LNCaP clone FGC (cell line): ENCODE results near the gene SDF4.
"Not testable (repeated sequence)": the region's sequence is repeated elsewhere in the genome, so short reads cannot be mapped to it uniquely, and the experiment has no call there.

Experiments
- DNase-seq: peaks from one replicate; pipeline ENCODE4 v3.0.0-alpha.2; 2011; ENCODE audit warnings: low read depth
- H3K4me3 ChIP-seq: 2 replicates; pipeline ENCODE4 v1.5.1; 2011; ENCODE audit warnings: mild to moderate bottlenecking, low read depth, low read length, control low read depth
- CTCF ChIP-seq: IDR thresholded peaks from 2 replicates; pipeline ENCODE4 v1.5.1; 2012; ENCODE audit warnings: mild to moderate bottlenecking; ENCODE audit not compliant: control insufficient read depth, insufficient read depth; ENCODE audit errors: extremely low read depth

Gene SDF4

GRCh38 chr1:1179983-1180861 is 51.6 kb downstream of the SDF4 start:
- no peak for TF ChIP-seq CTCF
- no peak for DNase-seq
- H3K4me3 ChIP-seq = no peak overlapping the region

- no peak for DNase-seq
- TF ChIP-seq CTCF = no peak
- no peak overlapping the region for H3K4me3 ChIP-seq
Measured at GRCh38 chr1:1179346-1179982, 52.3 kb downstream of the SDF4 start.

- DNase-seq = no peak
- no peak for TF ChIP-seq CTCF
- no peak overlapping the region for H3K4me3 ChIP-seq
Measured at GRCh38 chr1:1178794-1179331, 52.9 kb downstream of the SDF4 start.

DNA sequence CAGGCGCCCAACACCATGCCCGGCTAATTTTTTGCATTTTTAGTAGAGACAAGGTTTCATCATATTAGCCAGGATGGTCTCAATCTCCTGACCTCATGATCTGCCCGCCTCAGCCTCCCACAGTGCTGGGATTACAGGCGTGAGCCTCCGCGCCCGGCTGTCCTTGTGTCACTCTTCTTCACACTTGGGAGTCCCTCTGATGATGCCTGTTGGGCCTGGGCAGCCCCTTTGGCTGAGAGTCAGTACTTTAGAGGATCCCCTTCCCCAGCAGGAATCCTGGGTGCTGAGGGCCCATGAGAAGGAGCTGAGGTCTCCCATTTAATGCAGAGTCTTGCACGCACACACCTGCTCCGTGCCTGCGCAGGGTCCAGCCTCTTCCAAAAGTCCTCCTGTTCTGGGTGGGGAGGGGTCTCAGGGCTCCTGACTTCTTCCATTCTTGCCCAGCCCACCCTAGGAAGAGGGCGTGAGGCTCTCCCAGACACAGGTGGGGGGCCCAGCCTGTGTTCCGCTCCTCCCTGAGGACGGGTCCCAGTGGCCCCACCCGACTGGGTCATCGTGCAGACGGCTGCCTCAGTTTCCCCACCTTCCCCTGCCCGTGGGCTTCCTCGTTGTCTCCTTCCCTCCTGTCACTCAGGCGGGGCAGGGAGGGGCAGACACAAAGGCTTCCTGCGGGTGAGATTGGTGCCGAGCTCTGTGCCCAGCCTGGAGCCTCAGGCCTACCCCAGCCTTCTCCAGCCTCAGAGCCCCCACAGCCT is 54.2 kb downstream of the SDF4 start:
- no peak overlapping the region for H3K4me3 ChIP-seq
- no peak for TF ChIP-seq CTCF
- no peak for DNase-seq

DNA sequence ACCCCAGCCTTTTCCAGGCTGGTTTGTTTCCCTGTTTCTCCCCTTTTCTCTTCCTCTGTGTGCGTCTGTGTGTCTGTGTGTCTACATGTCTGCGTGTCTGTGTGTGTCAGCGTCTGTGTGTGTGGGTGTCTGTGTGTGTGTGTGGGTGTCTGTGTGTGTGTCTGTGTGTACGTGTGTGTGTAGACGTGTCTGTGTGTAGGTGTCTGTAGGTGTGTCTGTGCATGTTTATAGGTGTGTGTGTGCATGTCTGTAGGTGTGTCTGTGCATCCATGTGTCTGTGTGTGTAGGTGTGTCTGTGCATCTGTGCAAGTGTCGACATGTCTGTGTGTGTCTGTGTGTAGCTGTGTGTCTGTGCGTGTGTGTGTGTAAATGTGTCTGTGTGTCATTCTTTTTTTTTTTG is 54.9 kb downstream of the SDF4 start:
- DNase-seq = no peak
- TF ChIP-seq CTCF = no peak
- H3K4me3 ChIP-seq = no peak overlapping the region

- DNase-seq, H3K4me3 ChIP-seq: not testable (repeated sequence)
Measured at GRCh38 chr1:1176063-1176761, 55.6 kb downstream of the SDF4 start.
